A549 (cell line): ENCODE results near the gene CASP10.
A peak's percentile ranks its signal among the peaks of the same experiment; 100 is the strongest.

ENCODE experiments used
- CHD2 ChIP-seq: fragments of 150-350 bp; IDR thresholded peaks from 2 replicates; pipeline ENCODE4 v1.6.1; 2014; ENCODE audit warnings: low read length; ENCODE audit not compliant: partially characterized antibody
- CTCF ChIP-seq: fragments of >200 bp; sonication (Bioruptor Twin); formaldehyde crosslinking; IDR thresholded peaks from 3 replicates; pipeline ENCODE4 v1.5.1; 2016
- EP300 ChIP-seq, 2 experiments: fragments of >200 bp; sonication (Bioruptor Twin); formaldehyde crosslinking; IDR thresholded peaks; 2 replicates in 1 of 2; 3 replicates in 1 of 2; pipeline ENCODE4 v1.6.1; 2016 to 2017
- JUN ChIP-seq, 2 experiments: fragments of >200 bp; sonication (Bioruptor Twin); formaldehyde crosslinking; IDR thresholded peaks; 2 replicates in 1 of 2; 3 replicates in 1 of 2; pipeline ENCODE4 v1.6.1; 2016 to 2017
- MAFK ChIP-seq: fragments of 450-650 bp; IDR thresholded peaks from 2 replicates; pipeline ENCODE4 v1.6.1; 2014; ENCODE audit not compliant: partially characterized antibody
- ZFP36 ChIP-seq: fragments of 450-650 bp; IDR thresholded peaks from 2 replicates; pipeline ENCODE4 v1.6.1; 2014; ENCODE audit warnings: borderline replicate concordance; ENCODE audit not compliant: partially characterized antibody

DNA sequence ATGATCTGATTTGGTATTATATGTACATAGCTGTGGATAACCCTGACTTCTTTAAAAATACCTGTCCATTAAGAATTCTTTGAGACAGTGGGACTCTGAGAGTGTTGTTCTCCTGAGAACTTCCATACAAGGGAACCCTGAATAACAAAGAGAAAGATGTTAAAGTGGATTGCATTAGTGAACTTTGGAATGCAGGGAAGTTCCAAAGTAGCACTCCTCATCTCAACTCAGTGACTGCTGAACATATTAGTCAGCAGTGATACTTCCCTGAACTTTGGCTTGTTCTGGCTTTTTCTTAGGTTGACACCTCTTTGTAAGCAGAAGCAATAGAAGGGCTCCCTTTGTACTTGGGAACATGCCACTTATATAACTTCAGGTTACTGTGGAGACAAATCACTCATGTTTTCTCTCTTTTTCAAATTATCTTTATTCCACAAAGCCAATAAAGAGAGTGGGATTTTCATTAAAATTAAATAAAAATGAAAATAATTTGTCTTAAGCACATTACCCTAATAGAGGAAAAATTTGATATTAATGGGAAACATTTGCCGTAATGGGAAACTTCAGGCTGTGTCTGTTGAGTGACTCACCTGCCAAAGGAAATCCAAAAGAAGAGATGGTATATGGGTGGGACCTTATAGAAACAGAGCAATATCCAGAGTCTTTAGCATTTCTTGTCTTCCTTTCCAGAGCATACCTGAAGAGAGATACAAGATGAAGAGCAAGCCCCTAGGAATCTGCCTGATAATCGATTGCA, 33.7 kb upstream of the CASP10 start:
- peak; percentile 36 to 49; a peak in 2 of 5 replicates for TF ChIP-seq JUN (IDR thresholded peaks at IDR 0.05)
- TF ChIP-seq CTCF: no peak
- TF ChIP-seq EP300 (IDR thresholded peaks at IDR 0.05): peak; percentile 12 to 59; a peak in 1 of 5 replicates
- no peak for TF ChIP-seq ZFP36
- no peak for TF ChIP-seq CHD2
- TF ChIP-seq MAFK: no peak
